B cell (primary cell): ENCODE measurements around the gene TMEM256.

Experiments used
- CTCF ChIP-seq: fragments of 200-600 bp; IDR thresholded peaks from one replicate; pipeline ENCODE4 v1.8.0; 2022; ENCODE audit warnings: antibody characterized with exemption, mild to moderate bottlenecking
- EZH2 ChIP-seq: IDR thresholded peaks from 2 replicates; pipeline ENCODE4 v1.6.1; 2012; ENCODE audit warnings: borderline replicate concordance, low read depth, mild to moderate bottlenecking, moderate library complexity, low read length; ENCODE audit not compliant: insufficient read depth, poor library complexity, severe bottlenecking

- TF ChIP-seq CTCF, result no peak
- TF ChIP-seq EZH2, result no peak
Observed at GRCh38 chr17:7407485-7408251, 3.8 kb upstream of the TMEM256 start, which contains the start of gene NLGN2.
